HG03354 (cell line): ENCODE results near the gene SMLR1.

Experiments used
- ATAC-seq: cut with Tn5 transposase; IDR thresholded peaks from one replicate; pipeline ENCODE4 v1.9.1; 2021; ENCODE audit warnings: mild to moderate bottlenecking; ENCODE audit not compliant: unreplicated experiment, poor library complexity, severe bottlenecking

Gene SMLR1

GRCh38 chr6:130847001-130847910 lies 20.1 kb downstream of the SMLR1 start:
- no peak for ATAC-seq

GRCh38 chr6:130848945-130849344 lies 21.7 kb downstream of the SMLR1 start:
- ATAC-seq = peak; percentile 79

GRCh38 chr6:130849594-130849993 lies 22.4 kb downstream of the SMLR1 start:
- no peak for ATAC-seq

- ATAC-seq = peak; percentile 46
These were observed 23.8 kb downstream of the SMLR1 start for GRCh38 chr6:130851026-130851425.

- no peak for ATAC-seq
These were observed 25.8 kb downstream of the SMLR1 start for GRCh38 chr6:130852844-130853554.

GRCh38 chr6:130853555-130854183 lies 26.5 kb downstream of the SMLR1 start:
- no peak for ATAC-seq

GRCh38 chr6:130858054-130858453 lies 30.8 kb downstream of the SMLR1 start:
- no peak for ATAC-seq

GRCh38 chr6:130858498-130859160 lies 31.4 kb downstream of the SMLR1 start:
- ATAC-seq = no peak

- ATAC-seq = no peak
These were observed 32.1 kb downstream of the SMLR1 start for GRCh38 chr6:130859161-130859867.

GRCh38 chr6:130862370-130862769 lies 35.2 kb downstream of the SMLR1 start:
- ATAC-seq = no peak

GRCh38 chr6:130863415-130864230 lies 36.4 kb downstream of the SMLR1 start:
- no peak for ATAC-seq

GRCh38 chr6:130864344-130864743 lies 37.1 kb downstream of the SMLR1 start:
- no peak for ATAC-seq

GRCh38 chr6:130865793-130866192 lies 38.6 kb downstream of the SMLR1 start:
- ATAC-seq = no peak

- no peak for ATAC-seq
These were observed 42.5 kb downstream of the SMLR1 start for GRCh38 chr6:130869681-130870080.

- ATAC-seq = no peak
These were observed 43.1 kb downstream of the SMLR1 start for GRCh38 chr6:130870179-130870880.

GRCh38 chr6:130872250-130873095 lies 45.3 kb downstream of the SMLR1 start:
- peak; percentile 78 for ATAC-seq

- no peak for ATAC-seq
These were observed 46.5 kb downstream of the SMLR1 start for GRCh38 chr6:130873746-130874145.
